ENCODE data around the gene ATPAF2. TPM values are rescaled to one million over a fixed set of nuclear protein-coding genes. Genes with fewer than 3 reads are reported as not detected.

Gene ATPAF2
- total and polyA plus RNA-seq, 2 experiments from 2014 or later = 24.3 to 25.7 TPM

- H3K4me2 ChIP-seq = no peak overlapping the region
Measured at GRCh38 chr17:17993852-17994251, 45.1 kb downstream of the ATPAF2 start.

More at GRCh38 chr17:17993852-17994251, 45.1 kb downstream of the ATPAF2 start:
- ATAC-seq = no peak
- Histone ChIP-seq H3K9me2 (ENCODE audit: insufficient read depth) (no peaks in the 10 kb centered on the region), H3K36me3 (ENCODE audit: insufficient read depth) (no peaks in the 10 kb centered on the region), H4K20me1 (replicated peaks; ENCODE audit: insufficient read depth) (no peaks in the 10 kb centered on the region), H3K79me2 (replicated peaks; ENCODE audit: insufficient read depth) (no peaks in the 10 kb centered on the region), H3F3A (replicated peaks; ENCODE audit: low read depth) (no peaks in the 10 kb centered on the region), H3K4me1 (ENCODE audit: insufficient read depth) (no peaks in the 10 kb centered on the region; the same call in 1 of the 2 replicates), H3K27me3 (ENCODE audit: insufficient read depth) (no peaks in the 10 kb centered on the region), H3K4me3 (no peak overlapping the region), H3K27ac (ENCODE audit: low read depth) (no peak overlapping the region), H2AFZ (no peak overlapping the region)
- no peak for DNase-seq (ENCODE audit: low spot score)
- no peak for TF ChIP-seq REST (IDR thresholded peaks at IDR 0.05; ENCODE audit: unreplicated experiment)
- TF ChIP-seq ZNF331 (CRISPR knock-in tag; IDR thresholded peaks at IDR 0.05; ENCODE audit: low read depth) = no peak
- no peak for TF ChIP-seq ZNF462 (CRISPR knock-in tag; IDR thresholded peaks at IDR 0.05)
- TF ChIP-seq, protein P1, sequence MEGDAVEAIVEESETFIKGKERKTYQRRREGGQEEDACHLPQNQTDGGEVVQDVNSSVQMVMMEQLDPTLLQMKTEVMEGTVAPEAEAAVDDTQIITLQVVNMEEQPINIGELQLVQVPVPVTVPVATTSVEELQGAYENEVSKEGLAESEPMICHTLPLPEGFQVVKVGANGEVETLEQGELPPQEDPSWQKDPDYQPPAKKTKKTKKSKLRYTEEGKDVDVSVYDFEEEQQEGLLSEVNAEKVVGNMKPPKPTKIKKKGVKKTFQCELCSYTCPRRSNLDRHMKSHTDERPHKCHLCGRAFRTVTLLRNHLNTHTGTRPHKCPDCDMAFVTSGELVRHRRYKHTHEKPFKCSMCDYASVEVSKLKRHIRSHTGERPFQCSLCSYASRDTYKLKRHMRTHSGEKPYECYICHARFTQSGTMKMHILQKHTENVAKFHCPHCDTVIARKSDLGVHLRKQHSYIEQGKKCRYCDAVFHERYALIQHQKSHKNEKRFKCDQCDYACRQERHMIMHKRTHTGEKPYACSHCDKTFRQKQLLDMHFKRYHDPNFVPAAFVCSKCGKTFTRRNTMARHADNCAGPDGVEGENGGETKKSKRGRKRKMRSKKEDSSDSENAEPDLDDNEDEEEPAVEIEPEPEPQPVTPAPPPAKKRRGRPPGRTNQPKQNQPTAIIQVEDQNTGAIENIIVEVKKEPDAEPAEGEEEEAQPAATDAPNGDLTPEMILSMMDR (conservative IDR thresholded peaks at IDR 0.05; ENCODE audit: low read depth in 2 of 2) = no peak
- no peak for TF ChIP-seq STAT1 (IDR thresholded peaks at IDR 0.05; ENCODE audit: unreplicated experiment)
- TF ChIP-seq, protein P2, sequence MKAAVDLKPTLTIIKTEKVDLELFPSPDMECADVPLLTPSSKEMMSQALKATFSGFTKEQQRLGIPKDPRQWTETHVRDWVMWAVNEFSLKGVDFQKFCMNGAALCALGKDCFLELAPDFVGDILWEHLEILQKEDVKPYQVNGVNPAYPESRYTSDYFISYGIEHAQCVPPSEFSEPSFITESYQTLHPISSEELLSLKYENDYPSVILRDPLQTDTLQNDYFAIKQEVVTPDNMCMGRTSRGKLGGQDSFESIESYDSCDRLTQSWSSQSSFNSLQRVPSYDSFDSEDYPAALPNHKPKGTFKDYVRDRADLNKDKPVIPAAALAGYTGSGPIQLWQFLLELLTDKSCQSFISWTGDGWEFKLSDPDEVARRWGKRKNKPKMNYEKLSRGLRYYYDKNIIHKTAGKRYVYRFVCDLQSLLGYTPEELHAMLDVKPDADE (IDR thresholded peaks at IDR 0.05) = no peak
- TF ChIP-seq JUNB (IDR thresholded peaks at IDR 0.05; ENCODE audit: unreplicated experiment) = no peak
- no peak for TF ChIP-seq CREB1 (CRISPR knock-in tag; IDR thresholded peaks at IDR 0.05; ENCODE audit: low read depth)
- no peak for TF ChIP-seq NANOG (IDR thresholded peaks at IDR 0.05; ENCODE audit: borderline replicate concordance)
- TF ChIP-seq EZH2 (IDR thresholded peaks at IDR 0.05; ENCODE audit: low read depth, unreplicated experiment) = no peak
- no peak for TF ChIP-seq EZH2phosphoT487 (IDR thresholded peaks at IDR 0.05; ENCODE audit: unreplicated experiment)
- TF ChIP-seq POLR2AphosphoS5 (IDR thresholded peaks at IDR 0.05; ENCODE audit: low read depth) = no peak
- TF ChIP-seq ZNF114 (CRISPR knock-in tag; IDR thresholded peaks at IDR 0.05) = no peak
- peaks cover 2% of the 10 kb centered on the region; the same call in 1 of the 3 replicates for H3K4me1 Mint-ChIP-seq
- H3K4me3 Mint-ChIP-seq = no peak overlapping the region
- H3K36me3 Mint-ChIP-seq (ENCODE audit: low read depth) = no peaks in the 10 kb centered on the region; the same call in 2 of the 3 replicates
- H3K27me3 Mint-ChIP-seq (ENCODE audit: insufficient read depth, low read depth, poor library complexity) = peaks cover 3% of the 10 kb centered on the region
- no peak overlapping the region for H3K27ac Mint-ChIP-seq
- no peaks in the 10 kb centered on the region; the same call in 2 of the 3 replicates for H3K9me3 Mint-ChIP-seq
